Neural progenitor cell (in vitro differentiated cells): ENCODE measurements around the gene FBLIM1.

ENCODE experiments used
- EZH2 ChIP-seq: fragments of 200-600 bp; sonication (generic); IDR thresholded peaks from 2 replicates; pipeline ENCODE4 v1.6.1; 2017; ENCODE audit warnings: antibody characterized with exemption, mild to moderate bottlenecking, moderate library complexity
- EZH2phosphoT487 ChIP-seq: fragments of 200-600 bp; sonication (generic); IDR thresholded peaks from 2 replicates; pipeline ENCODE4 v1.6.1; 2017; ENCODE audit warnings: antibody characterized with exemption
- TF ChIP-seq, protein P1 (sequence below): fragments of 200-600 bp; sonication (generic); IDR thresholded peaks from 2 replicates; pipeline ENCODE4 v1.5.1; 2017; ENCODE audit warnings: antibody characterized with exemption, mild to moderate bottlenecking

DNA sequence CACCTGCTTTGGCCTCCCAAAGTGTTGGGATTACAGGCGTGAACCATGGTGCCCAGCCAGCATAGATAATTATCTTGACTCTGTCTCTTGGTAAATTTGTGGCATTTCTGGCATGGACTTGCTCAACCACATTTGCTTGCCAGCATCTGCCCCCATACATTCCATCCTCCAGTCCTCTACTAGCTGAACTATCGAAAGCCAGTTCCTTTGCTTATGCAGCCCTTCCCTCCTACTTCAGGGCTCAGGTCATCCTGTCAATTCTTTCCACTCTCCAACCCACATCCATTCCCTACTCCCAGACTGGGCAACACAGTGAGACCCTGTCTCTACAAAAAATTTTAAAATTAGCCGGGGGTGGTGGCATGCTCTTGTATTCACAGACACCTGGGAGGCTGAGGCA, 61.9 kb downstream of the FBLIM1 start:
- no peak for TF ChIP-seq EZH2
- TF ChIP-seq, protein P1, sequence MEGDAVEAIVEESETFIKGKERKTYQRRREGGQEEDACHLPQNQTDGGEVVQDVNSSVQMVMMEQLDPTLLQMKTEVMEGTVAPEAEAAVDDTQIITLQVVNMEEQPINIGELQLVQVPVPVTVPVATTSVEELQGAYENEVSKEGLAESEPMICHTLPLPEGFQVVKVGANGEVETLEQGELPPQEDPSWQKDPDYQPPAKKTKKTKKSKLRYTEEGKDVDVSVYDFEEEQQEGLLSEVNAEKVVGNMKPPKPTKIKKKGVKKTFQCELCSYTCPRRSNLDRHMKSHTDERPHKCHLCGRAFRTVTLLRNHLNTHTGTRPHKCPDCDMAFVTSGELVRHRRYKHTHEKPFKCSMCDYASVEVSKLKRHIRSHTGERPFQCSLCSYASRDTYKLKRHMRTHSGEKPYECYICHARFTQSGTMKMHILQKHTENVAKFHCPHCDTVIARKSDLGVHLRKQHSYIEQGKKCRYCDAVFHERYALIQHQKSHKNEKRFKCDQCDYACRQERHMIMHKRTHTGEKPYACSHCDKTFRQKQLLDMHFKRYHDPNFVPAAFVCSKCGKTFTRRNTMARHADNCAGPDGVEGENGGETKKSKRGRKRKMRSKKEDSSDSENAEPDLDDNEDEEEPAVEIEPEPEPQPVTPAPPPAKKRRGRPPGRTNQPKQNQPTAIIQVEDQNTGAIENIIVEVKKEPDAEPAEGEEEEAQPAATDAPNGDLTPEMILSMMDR: no peak
- no peak for TF ChIP-seq EZH2phosphoT487
